GM18505 (cell line): ENCODE results near the gene SLK.

Source experiments
- ATAC-seq: cut with Tn5 transposase; IDR thresholded peaks from one replicate; pipeline ENCODE4 v1.9.1; 2021; ENCODE audit not compliant: unreplicated experiment
- POLR2A ChIP-seq: IDR thresholded peaks from 4 replicates; pipeline ENCODE4 v1.6.1; 2011; ENCODE audit warnings: borderline replicate concordance; ENCODE audit not compliant: insufficient read depth, insufficient read length; ENCODE audit errors: extremely low read depth

SLK gene

GRCh38 chr10:104021246-104021645, 54.3 kb downstream of the SLK start:
- ATAC-seq = no peak
- TF ChIP-seq POLR2A = no peak

GRCh38 chr10:104022026-104022425, 55.1 kb downstream of the SLK start:
- no peak for TF ChIP-seq POLR2A
- no peak for ATAC-seq

- no peak for TF ChIP-seq POLR2A
- ATAC-seq = no peak
These were observed 58.6 kb downstream of the SLK start for GRCh38 chr10:104025524-104025923.

GRCh38 chr10:104026762-104027161, 59.8 kb downstream of the SLK start:
- ATAC-seq = no peak
- TF ChIP-seq POLR2A = no peak

GRCh38 chr10:104028146-104028545, 61.2 kb downstream of the SLK start:
- ATAC-seq = no peak

GRCh38 chr10:104028823-104029520, 62.0 kb downstream of the SLK start:
- ATAC-seq = no peak
- TF ChIP-seq POLR2A = no peak

More at GRCh38 chr10:104028146-104028545, 61.2 kb downstream of the SLK start:
- no peak for TF ChIP-seq POLR2A

GRCh38 chr10:104029521-104029860, 62.6 kb downstream of the SLK start:
- no peak for TF ChIP-seq POLR2A

GRCh38 chr10:104031631-104032030, 64.7 kb downstream of the SLK start:
- ATAC-seq = no peak

More at GRCh38 chr10:104029521-104029860, 62.6 kb downstream of the SLK start:
- ATAC-seq = no peak

GRCh38 chr10:104032144-104032775, 65.3 kb downstream of the SLK start:
- TF ChIP-seq POLR2A = no peak
- no peak for ATAC-seq

More at GRCh38 chr10:104031631-104032030, 64.7 kb downstream of the SLK start:
- no peak for TF ChIP-seq POLR2A

- no peak for TF ChIP-seq POLR2A
- no peak for ATAC-seq
These were observed 66.5 kb downstream of the SLK start for GRCh38 chr10:104033401-104033930.

- ATAC-seq = no peak
- TF ChIP-seq POLR2A = no peak
These were observed 67.0 kb downstream of the SLK start for GRCh38 chr10:104033966-104034365.

- no peak for ATAC-seq
- no peak for TF ChIP-seq POLR2A
These were observed 67.7 kb downstream of the SLK start for GRCh38 chr10:104034401-104035193.
